Adrenal gland (tissue), 12 donors: ENCODE results near the gene OR4D10. TPM values are rescaled to one million over a fixed set of nuclear protein-coding genes. Genes with fewer than 3 reads are reported as not detected.
A peak's percentile ranks its signal among the peaks of the same experiment; 100 is the strongest.

ENCODE experiments used
- DNase-seq, 7 donors: peaks; one replicate each; pipeline ENCODE4 v3.0.0-alpha.2; 2019 to 2020
- H3K27ac ChIP-seq, 5 donors: fragments of 200-600 bp; sonication (generic) in 4 of 5; 1 replicate in 3 of 5; 2 replicates in 2 of 5; pipeline versions ENCODE4 v1.5.1 to v1.8.0; 2016 to 2020; ENCODE audit warnings: mild to moderate bottlenecking in 1 of 5
- H3K27me3 ChIP-seq: fragments of 200-600 bp; 2 replicates; pipeline ENCODE4 v1.8.0; 2021
- H3K36me3 ChIP-seq, 2 donors: fragments of 200-600 bp; replicated peaks in 1 of 2; 1 replicate in 1 of 2; 2 replicates in 1 of 2; pipeline versions ENCODE4 v1.5.1 to v1.8.0; 2018 to 2022
- H3K4me1 ChIP-seq, 2 donors: fragments of 200-600 bp; replicated peaks in 1 of 2; 1 replicate in 1 of 2; 2 replicates in 1 of 2; pipeline versions ENCODE4 v1.5.1 to v1.8.0; 2018 to 2021
- H3K4me3 ChIP-seq, 4 donors: fragments of 200-600 bp; sonication (generic) in 3 of 4; one replicate each; pipeline ENCODE4 v1.5.1; 2016 to 2018
- H3K9me3 ChIP-seq, 3 donors: fragments of 200-600 bp; sonication (generic) in 1 of 3; replicated peaks in 1 of 3; 1 replicate in 2 of 3; 2 replicates in 1 of 3; pipeline versions ENCODE4 v1.5.1 to v1.8.0; 2016 to 2021
- CTCF ChIP-seq, 6 experiments: fragments of 450-650 bp in 4 of 6; fragments of 200-600 bp in 2 of 6; sonication (generic) in 1 of 6; IDR thresholded peaks; 1 replicate in 5 of 6; 2 replicates in 1 of 6; pipeline versions ENCODE4 v1.5.1 to v1.8.0; 2016 to 2021; ENCODE audit warnings: antibody characterized with exemption in 6 of 6, mild to moderate bottlenecking in 2 of 6, moderate library complexity in 1 of 6
- POLR2A ChIP-seq, 2 donors: fragments of 450-650 bp; IDR thresholded peaks; one replicate each; pipeline ENCODE4 v1.6.1; 2017; ENCODE audit warnings: antibody characterized with exemption in 2 of 2, mild to moderate bottlenecking in 2 of 2, moderate library complexity in 1 of 2
- WGBS, 4 donors: extraction: QIAGEN DNeasy Blood & Tissue Kit in 2 of 4; methylation state at CpG; one replicate each; pipeline versions ENCODE4 v1.1.5 to v1.1.7; 2013 to 2017; 5-methylcytosine and 5-hydroxymethylcytosine counted together
- intact Hi-C, 2 donors: fragments of 100-400 bp; cut with DNase I; formaldehyde crosslinking; loops; one replicate each; pipeline versions ENCODE4 v1.14.1 to v1.15.0; 2022 to 2023
- polyA plus RNA-seq, 3 donors: library from polyadenylated mRNA; stranded (reverse); fragments of 200-250 nt in 2 of 3; fragments of 350-450 nt in 1 of 3; fragmentation: Illumina TruSeq in 1 of 3; extraction: RNeasy Lipid Tissue Mini Kit (QIAGEN cat#74804) in 1 of 3; gene quantifications; one replicate each; pipeline ENCODE4 v1.2.3, GENCODE V29; 2013 to 2014
- total RNA-seq, 9 donors: library from RNA; depleted of rRNA in 4 of 9; stranded (reverse); fragments of >200 nt in 4 of 9; fragments of 120-200 nt in 1 of 9; fragmentation: NEBNext Ultra II Directional in 1 of 9; extraction: Animal tissue kit (Norgen Biotek cat#: 25700) in 1 of 9; gene quantifications; one replicate each; pipeline versions ENCODE4 v1.1.0 to v1.2.4, GENCODE V29; 2013 to 2023
- donor health status: healthy with polysubstance abuse.
- donor health status: Bipolar disorder and iron deficiency.
- donor health status: DM: yes; HTN: yes; CAD: no.
- donor health status: DM: no; HTN: no; CAD: no.
- donor health status: DM: no; HTN: no; CAD: no.
- donor health status: DM: yes; HTN: yes; CAD: no.

Gene OR4D10
- total and polyA plus RNA-seq, 12 donors: not detected

- H3K27ac ChIP-seq: no peak overlapping the region
- intact Hi-C loops: no loop called here
- no peaks in the 10 kb centered on the region for H3K9me3 ChIP-seq
- TF ChIP-seq POLR2A (IDR thresholded peaks at IDR 0.05): no peak
- no peak for TF ChIP-seq CTCF (IDR thresholded peaks at IDR 0.05)
- no peak for DNase-seq
- no peaks in the 10 kb centered on the region for H3K36me3 ChIP-seq
- 49 to 67% (median 55%) methylated on average over 2 of the region's 2 CpGs for WGBS, 4 donors
- H3K4me1 ChIP-seq: no peaks in the 10 kb centered on the region
- no peak overlapping the region for H3K4me3 ChIP-seq
- no peaks in the 10 kb centered on the region for H3K27me3 ChIP-seq
These were observed 24.6 kb upstream of the OR4D10 start for GRCh38 chr11:59448484-59448883.

GRCh38 chr11:59456661-59457060 is 16.5 kb upstream of the OR4D10 start, which contains the start of gene OR4D6:
Gene OR4D6 (plus strand): TSS chr11:59456961. CDS start chr11:59456961, 0 bp downstream.
- no peaks in the 10 kb centered on the region for H3K9me3 ChIP-seq
- no peaks in the 10 kb centered on the region for H3K27me3 ChIP-seq
- intact Hi-C loops: no loop called here
- no peak within 1 kb of the TSS for H3K4me3 ChIP-seq
- H3K4me1 ChIP-seq: no peaks in the 10 kb centered on the region
- no peak for TF ChIP-seq CTCF (IDR thresholded peaks at IDR 0.05)
- no peak for TF ChIP-seq POLR2A (IDR thresholded peaks at IDR 0.05)
- no peak for DNase-seq
- no peak within 1 kb of the TSS for H3K27ac ChIP-seq
- H3K36me3 ChIP-seq: no peaks in the 10 kb centered on the region
- WGBS, 4 donors: 77 to 92% (median 87%) methylated on average over 2 of the region's 2 CpGs

GRCh38 chr11:59459916-59460315 is 13.2 kb upstream of the OR4D10 start:
- no peaks in the 10 kb centered on the region for H3K4me1 ChIP-seq
- no peak overlapping the region for H3K27ac ChIP-seq
- no peak overlapping the region for H3K4me3 ChIP-seq
- no peaks in the 10 kb centered on the region for H3K36me3 ChIP-seq
- DNase-seq: no peak
- intact Hi-C loops: no loop called here
- H3K9me3 ChIP-seq: no peaks in the 10 kb centered on the region
- no peak for TF ChIP-seq POLR2A (IDR thresholded peaks at IDR 0.05)
- no peak for TF ChIP-seq CTCF (IDR thresholded peaks at IDR 0.05)
- H3K27me3 ChIP-seq: no peaks in the 10 kb centered on the region
- WGBS, 4 donors: 66 to 86% (median 76%) methylated on average over 3 of the region's 3 CpGs

- Histone ChIP-seq H3K4me3 (no peak overlapping the region), H3K27me3 (no peaks in the 10 kb centered on the region), H3K36me3 (no peaks in the 10 kb centered on the region), H3K4me1 (no peaks in the 10 kb centered on the region), H3K9me3 (no peaks in the 10 kb centered on the region), H3K27ac (no peak overlapping the region)
- intact Hi-C loops: no loop called here
- DNase-seq: peak in 3 of 7 donors; percentile 7 to 27 (median 25)
- WGBS, 4 donors: 39 to 46% (median 42%) methylated on average over 5 of the region's 5 CpGs
- TF ChIP-seq CTCF (IDR thresholded peaks at IDR 0.05) (no peak), POLR2A (IDR thresholded peaks at IDR 0.05) (no peak)
These were observed 9.9 kb upstream of the OR4D10 start for GRCh38 chr11:59463190-59463641.
